ENCODE measurements around the gene LLGL2.
"Not testable (repeated sequence)": the region's sequence is repeated elsewhere in the genome, so short reads cannot be mapped to it uniquely, and the experiment has no call there.

LLGL2 gene

GRCh38 chr17:75524970-75525805 lies at the start of gene LLGL2:
TSS of gene LLGL2 (plus strand) at chr17:75525697. CDS start at chr17:75543427, 17,730 bp downstream.
- no peak for FAIRE-seq

GRCh38 chr17:75475851-75476250 lies 49.6 kb upstream of the LLGL2 start:
- no peak for FAIRE-seq

- FAIRE-seq: no peak
These were observed 49.2 kb upstream of the LLGL2 start for GRCh38 chr17:75476271-75476671.

GRCh38 chr17:75476752-75477489 lies 48.6 kb upstream of the LLGL2 start:
- no peak for FAIRE-seq

GRCh38 chr17:75477490-75477862 lies 48.0 kb upstream of the LLGL2 start:
- not testable (repeated sequence) for FAIRE-seq

- FAIRE-seq: no peak
These were observed 47.0 kb upstream of the LLGL2 start for GRCh38 chr17:75478508-75478907.

GRCh38 chr17:75480281-75480680 lies 45.2 kb upstream of the LLGL2 start:
- no peak for FAIRE-seq

- FAIRE-seq: no peak
These were observed 44.1 kb upstream of the LLGL2 start for GRCh38 chr17:75481194-75482068.

- no peak for FAIRE-seq
These were observed 43.2 kb upstream of the LLGL2 start for GRCh38 chr17:75482098-75482942.

- FAIRE-seq: no peak
These were observed 39.8 kb upstream of the LLGL2 start for GRCh38 chr17:75485688-75486087.

- FAIRE-seq: no peak
These were observed 39.3 kb upstream of the LLGL2 start for GRCh38 chr17:75486151-75486550.

GRCh38 chr17:75486951-75487350 lies 38.5 kb upstream of the LLGL2 start:
- FAIRE-seq: no peak

GRCh38 chr17:75487351-75488070 lies 38.0 kb upstream of the LLGL2 start:
- FAIRE-seq: no peak

- no peak for FAIRE-seq
These were observed 36.6 kb upstream of the LLGL2 start for GRCh38 chr17:75488693-75489510.

- FAIRE-seq: no peak
These were observed 36.0 kb upstream of the LLGL2 start for GRCh38 chr17:75489511-75489955.

GRCh38 chr17:75490173-75490743 lies 35.2 kb upstream of the LLGL2 start:
- no peak for FAIRE-seq

- no peak for FAIRE-seq
These were observed 34.4 kb upstream of the LLGL2 start for GRCh38 chr17:75490953-75491649.

- no peak for FAIRE-seq
These were observed 33.8 kb upstream of the LLGL2 start for GRCh38 chr17:75491680-75492079.

GRCh38 chr17:75492555-75493168 lies 32.8 kb upstream of the LLGL2 start:
- FAIRE-seq: no peak

Measured in G401.6 (cell line).